Endothelial cell of umbilical vein (primary cell): ENCODE data around the gene TIMM10. TPM values are rescaled to one million over a fixed set of nuclear protein-coding genes. Genes with fewer than 3 reads are reported as not detected.
A peak's percentile ranks its signal among the peaks of the same experiment; 100 is the strongest.

Experiments
- BruUV-seq: library from RNA; stranded (reverse); fragments of 400-500 nt; replicated peaks from 2 replicates; lab custom pipeline; 2021; lab: Mats Ljungman, UMichigan
- CTCF ChIA-PET: fragments of 300-600, 350-600 bp; sonication (Branson Sonifier 250); formaldehyde crosslinking; loops from one replicate; lab custom pipeline; 2021; ENCODE audit warnings: antibody characterized with exemption, inconsistent platforms; lab: Charles Lee
- POLR2A ChIA-PET: fragments of 300-600, 350-600 bp; sonication (Branson Sonifier 250); formaldehyde crosslinking; loops from one replicate; lab custom pipeline; 2021; ENCODE audit warnings: antibody characterized with exemption, inconsistent platforms; lab: Charles Lee
- DNase-seq: peaks from one replicate; pipeline ENCODE4 v3.0.0-alpha.2; 2011; ENCODE audit warnings: low read depth, low spot score
- FAIRE-seq: peaks from 2 replicates; lab custom pipeline; 2011; peaks lifted over from hg19 to GRCh38; lab: Jason Lieb, UNC
- H2AFZ ChIP-seq: 2 replicates; pipeline ENCODE4 v1.6.0; 2012; ENCODE audit warnings: low read depth, low read length, control low read depth, inconsistent platforms
- H3K27ac ChIP-seq: 2 replicates; pipeline ENCODE4 v1.5.1; 2011; ENCODE audit warnings: low read depth, mild to moderate bottlenecking, control low read depth, low read length, moderate library complexity; ENCODE audit not compliant: insufficient read depth
- H3K27me3 ChIP-seq, 2 experiments: 2 replicates each; pipeline versions ENCODE4 v1.6.0 to v1.6.1; 2011; ENCODE audit warnings: low read length in 2 of 2, mixed read lengths in 1 of 2; ENCODE audit not compliant: control insufficient read depth in 2 of 2, insufficient read depth in 2 of 2
- H3K36me3 ChIP-seq, 2 experiments: 2 replicates in 1 of 2; 3 replicates in 1 of 2; pipeline ENCODE4 v1.5.1; 2011; ENCODE audit warnings: low read length in 2 of 2, mild to moderate bottlenecking in 1 of 2, moderate library complexity in 1 of 2; ENCODE audit not compliant: control insufficient read depth in 2 of 2, insufficient read depth in 2 of 2; ENCODE audit errors: extremely low read depth in 1 of 2
- H3K4me1 ChIP-seq: 3 replicates; pipeline ENCODE4 v1.5.1; 2011; ENCODE audit warnings: mild to moderate bottlenecking, low read length; ENCODE audit not compliant: control insufficient read depth, insufficient read depth; ENCODE audit errors: extremely low read depth
- H3K4me2 ChIP-seq: 2 replicates; pipeline ENCODE4 v1.6.1; 2011; ENCODE audit warnings: low read length, control low read depth, mixed read lengths; ENCODE audit not compliant: insufficient read depth
- H3K4me3 ChIP-seq, 3 experiments: fragments of 200-600 bp in 1 of 3; sonication (generic), shearing (Covaris generic) in 1 of 3; replicated peaks in 1 of 3; 2 replicates each; pipeline ENCODE4 v1.5.1; 2011 to 2016; ENCODE audit warnings: control low read depth in 3 of 3, low read length in 3 of 3, mild to moderate bottlenecking in 2 of 3, inconsistent platforms in 1 of 3, low read depth in 1 of 3, moderate library complexity in 1 of 3; ENCODE audit not compliant: insufficient read depth in 1 of 3
- H3K79me2 ChIP-seq: 2 replicates; pipeline ENCODE4 v1.6.0; 2012; ENCODE audit warnings: low read length, inconsistent platforms; ENCODE audit not compliant: control insufficient read depth, insufficient read depth
- H3K9ac ChIP-seq: replicated peaks from 2 replicates; pipeline ENCODE3; 2011; ENCODE audit warnings: low read length, control low read depth; ENCODE audit not compliant: insufficient read depth; ENCODE audit errors: extremely low read depth
- H3K9me1 ChIP-seq: replicated peaks from 3 replicates; pipeline ENCODE4 v1.6.0; 2011; ENCODE audit warnings: mild to moderate bottlenecking, low read length; ENCODE audit not compliant: control insufficient read depth, insufficient read depth; ENCODE audit errors: extremely low read depth
- H3K9me3 ChIP-seq: replicated peaks from 2 replicates; pipeline ENCODE4 v1.5.1; 2012; ENCODE audit warnings: low read length, inconsistent platforms; ENCODE audit not compliant: control insufficient read depth, insufficient read depth
- H4K20me1 ChIP-seq: replicated peaks from 2 replicates; pipeline ENCODE3; 2011; ENCODE audit warnings: mild to moderate bottlenecking, low read length; ENCODE audit not compliant: control insufficient read depth, insufficient read depth; ENCODE audit errors: extremely low read depth
- CTCF ChIP-seq, 2 donors: IDR thresholded peaks; 1 replicate in 1 of 2; 2 replicates in 1 of 2; pipeline ENCODE4 v1.5.1; 2011; ENCODE audit warnings: low read length in 2 of 2, mild to moderate bottlenecking in 2 of 2, moderate library complexity in 2 of 2, control low read depth in 1 of 2, inconsistent platforms in 1 of 2, low read depth in 1 of 2; ENCODE audit not compliant: insufficient read depth in 1 of 2; ENCODE audit errors: extremely low read depth in 1 of 2
- EZH2 ChIP-seq: IDR thresholded peaks from 2 replicates; pipeline ENCODE4 v1.6.1; 2012; ENCODE audit warnings: borderline replicate concordance, low read depth, mild to moderate bottlenecking, moderate library complexity, low read length, inconsistent platforms; ENCODE audit not compliant: severe bottlenecking
- FOS ChIP-seq: IDR thresholded peaks from 2 replicates; pipeline ENCODE4 v1.6.1; 2011; ENCODE audit warnings: mild to moderate bottlenecking, low read length, moderate library complexity, borderline replicate concordance; ENCODE audit not compliant: insufficient read depth
- GATA2 ChIP-seq: IDR thresholded peaks from 2 replicates; pipeline ENCODE4 v1.7.0; 2011; ENCODE audit warnings: low read depth, mild to moderate bottlenecking, moderate library complexity, mixed read lengths, low read length; ENCODE audit not compliant: insufficient read length, insufficient read depth
- JUN ChIP-seq: IDR thresholded peaks from 2 replicates; pipeline ENCODE4 v1.6.1; 2011; ENCODE audit warnings: borderline replicate concordance, low read depth; ENCODE audit not compliant: insufficient read length, insufficient read depth
- MAX ChIP-seq: IDR thresholded peaks from 2 replicates; pipeline ENCODE4 v1.6.1; 2011; ENCODE audit not compliant: insufficient read depth, insufficient read length
- MYC ChIP-seq: IDR thresholded peaks from one replicate; pipeline ENCODE4 v1.6.1; 2011; ENCODE audit warnings: mild to moderate bottlenecking, low read depth, low read length
- POLR2A ChIP-seq: IDR thresholded peaks from 2 replicates; pipeline ENCODE4 v1.6.1; 2012; ENCODE audit warnings: low read depth, mild to moderate bottlenecking, control low read depth, low read length
- POLR2AphosphoS5 ChIP-seq: IDR thresholded peaks from 2 replicates; pipeline ENCODE4 v1.6.1; 2012; ENCODE audit warnings: low read depth, mild to moderate bottlenecking, control low read depth, low read length, moderate library complexity; ENCODE audit not compliant: insufficient read depth
- dilution Hi-C: fragments of 300-500 bp; cut with MboI; formaldehyde crosslinking; loops from one replicate; pipeline ENCODE4 v1.15.0; 2019; ENCODE audit warnings: low sequenced_read_pairs; ENCODE audit not compliant: extremely low pct_ligation_motif_present
- intact Hi-C: fragments of 100-400 bp; cut with micrococcal nuclease; formaldehyde crosslinking; loops from one replicate; pipeline ENCODE4 v1.10.0; 2022
- polyA plus RNA-seq, 4 experiments: library from polyadenylated mRNA; depleted of rRNA in 3 of 4; stranded (reverse) in 3 of 4; unstranded in 1 of 4; fragments of >200 nt; gene quantifications; 2 replicates each; pipeline versions ENCODE4 v1.2.1 to v1.2.3, GENCODE V29; 2011 to 2012; ENCODE audit warnings: missing spikeins in 1 of 4
- total RNA-seq: library from RNA; stranded (reverse); gene quantifications from 2 replicates; pipeline ENCODE4 v1.2.3, GENCODE V29; 2021

TIMM10 gene
- total and polyA plus RNA-seq, 2 donors (not counting 3 experiments of a cell fraction or from before 2014, with no cell fraction given) = 64.2 to 128 TPM

GRCh38 chr11:57530215-57530595, 349 bp downstream of the TIMM10 start:
- DNase-seq (no peak), FAIRE-seq (no peak)
- dilution Hi-C loops = no loop called here
- POLR2A ChIA-PET = interaction anchor here (1.5 kb wide), 1 partner anchor 111 kb away, joined by 3 read pairs; no protein-coding TSS in a partner anchor
- H3K9me3 ChIP-seq = no peaks in the 10 kb centered on the region
- H3K9me1 ChIP-seq = no peaks in the 10 kb centered on the region
- peak overlapping the region; percentile 53 to 74 (median 69) for H3K4me3 ChIP-seq
- H3K27me3 ChIP-seq = no peaks in the 10 kb centered on the region
- CTCF ChIA-PET = interaction anchor here (1.0 to 10.9 kb wide), 6 partner anchors 14 to 184 kb away, joined by 3 to 316 read pairs (median 42); partner anchors contain the start of genes RTN4RL2 and SLC43A1
- H3K36me3 ChIP-seq = peaks cover 2 to 6% of the 10 kb centered on the region in 2 experiments
- peak overlapping the region; percentile 67 for H2AFZ ChIP-seq
- H3K4me2 ChIP-seq = peak overlapping the region; percentile 96
- H3K79me2 ChIP-seq = peaks cover 18% of the 10 kb centered on the region
- H3K4me1 ChIP-seq = peaks cover 21% of the 10 kb centered on the region
- TF ChIP-seq EZH2 (no peak), POLR2AphosphoS5 (no peak), JUN (no peak), MYC (no peak), GATA2 (no peak)
- peak overlapping the region; percentile 69 for H3K9ac ChIP-seq
- no peaks in the 10 kb centered on the region for H4K20me1 ChIP-seq
- peak overlapping the region; percentile 48 for H3K27ac ChIP-seq
- BruUV-seq = TSS peak; percentile 79
- intact Hi-C loops = loop anchor here (1.0 kb wide), 3 partner anchors 36 to 127 kb away; partner anchors contain the start of gene CLP1

GRCh38 chr11:57529012-57529411, 1.5 kb downstream of the TIMM10 start:
- no TSS peak for BruUV-seq

More at GRCh38 chr11:57529012-57529411, 1.5 kb downstream of the TIMM10 start:
- no peak overlapping the region for H3K27ac ChIP-seq
- DNase-seq = no peak
- no peaks in the 10 kb centered on the region for H3K27me3 ChIP-seq
- peak overlapping the region; percentile 96 for H3K4me2 ChIP-seq
- no peak overlapping the region for H3K9ac ChIP-seq
- ChIA-PET CTCF (interaction anchor here (1.3 to 10.9 kb wide), 7 partner anchors 13 to 183 kb away, joined by 3 to 316 read pairs (median 8); partner anchors contain the start of genes RTN4RL2, SLC43A1 and UBE2L6), POLR2A (no interaction called here)
- H3K36me3 ChIP-seq = peaks cover 2 to 6% of the 10 kb centered on the region in 2 experiments
- dilution Hi-C loops (no loop called here), intact Hi-C loops (no loop called here)
- no peak overlapping the region for H3K4me3 ChIP-seq
- TF ChIP-seq GATA2 (no peak), FOS (no peak), MAX (no peak), EZH2 (no peak), POLR2AphosphoS5 (no peak), JUN (no peak), POLR2A (no peak), CTCF (IDR thresholded peaks at IDR 0.05; ENCODE audit: extremely low read depth in 1 of 2, insufficient read depth in 1 of 2, low read depth in 1 of 2, low read length in 2 of 2) (no peak), MYC (no peak)
- no peak for FAIRE-seq
- no peaks in the 10 kb centered on the region for H3K9me3 ChIP-seq
- no peak overlapping the region for H2AFZ ChIP-seq
- H4K20me1 ChIP-seq = no peaks in the 10 kb centered on the region
- peaks cover 18% of the 10 kb centered on the region for H3K79me2 ChIP-seq
- H3K4me1 ChIP-seq = peaks cover 21% of the 10 kb centered on the region
- no peaks in the 10 kb centered on the region for H3K9me1 ChIP-seq
